ENCODE measurements around the gene PRR36.

Gene PRR36

GRCh38 chr19:7921302-7921966 is 47.2 kb upstream of the PRR36 start:
- H3K4me3 ChIP-seq: peak overlapping the region; percentile 72 to 85
- intact Hi-C loops (cut with DNase I; ENCODE audit: low total_unique reads): no loop called here

GRCh38 chr19:7920519-7921301 is 46.5 kb upstream of the PRR36 start:
- peaks cover 0 to 40% of the 10 kb centered on the region in 2 donors for H3K27me3 ChIP-seq
- H3K36me3 ChIP-seq: peaks cover 9 to 20% (median 14%) of the 10 kb centered on the region in 3 donors
- intact Hi-C loops (cut with DNase I; ENCODE audit: low total_unique reads): no loop called here
- DNase-seq: peak; percentile 100
- peak overlapping the region; percentile 87 to 88 for H3K27ac ChIP-seq
- peaks cover 4 to 91% (median 81%) of the 10 kb centered on the region in 4 donors for H3K4me1 ChIP-seq
- H3K9me3 ChIP-seq: no peaks in the 10 kb centered on the region
- H3K4me3 ChIP-seq: peak overlapping the region; percentile 72 to 85
- TF ChIP-seq CTCF (IDR thresholded peaks at IDR 0.05): no peak

More at GRCh38 chr19:7921302-7921966, 47.2 kb upstream of the PRR36 start:
- no peak for TF ChIP-seq CTCF (IDR thresholded peaks at IDR 0.05)
- H3K27ac ChIP-seq: peak overlapping the region; percentile 85 to 88
- H3K36me3 ChIP-seq: peaks cover 9 to 20% (median 14%) of the 10 kb centered on the region in 3 donors
- peaks cover 0 to 33% of the 10 kb centered on the region in 2 donors for H3K27me3 ChIP-seq
- H3K4me1 ChIP-seq: peaks cover 4 to 91% (median 79%) of the 10 kb centered on the region in 4 donors
- no peaks in the 10 kb centered on the region for H3K9me3 ChIP-seq
- DNase-seq: no peak

- TF ChIP-seq CTCF (IDR thresholded peaks at IDR 0.05): no peak
- Histone ChIP-seq H3K27me3 (peaks cover 0 to 44% of the 10 kb centered on the region in 2 donors), H3K4me1 (peaks cover 4 to 86% (median 75%) of the 10 kb centered on the region in 4 donors), H3K9me3 (no peaks in the 10 kb centered on the region), H3K27ac (peak within 1 kb of the TSS; percentile 87 to 88), H3K36me3 (peaks cover 9 to 20% (median 14%) of the 10 kb centered on the region in 3 donors), H3K4me3 (peak within 1 kb of the TSS; percentile 72 to 85)
- peak; percentile 94 to 98 for DNase-seq
- intact Hi-C loops (cut with DNase I; ENCODE audit: low total_unique reads): loop anchor here (5.0 kb wide), 1 partner anchor 82 kb away; no protein-coding TSS in a partner anchor
Observed at GRCh38 chr19:7919610-7920518, 45.7 kb upstream of the PRR36 start, which contains the start of gene SNAPC2. TSS of gene SNAPC2 (plus strand) at chr19:7920338. CDS start at chr19:7920367, 29 bp downstream.

GRCh38 chr19:7918615-7919421 is 44.6 kb upstream of the PRR36 start:
- Histone ChIP-seq H3K4me3 (no peak overlapping the region), H3K4me1 (peaks cover 4 to 75% (median 67%) of the 10 kb centered on the region in 4 donors), H3K27ac (no peak overlapping the region), H3K27me3 (peaks cover 0 to 52% of the 10 kb centered on the region in 2 donors), H3K9me3 (no peaks in the 10 kb centered on the region), H3K36me3 (peaks cover 9 to 20% (median 14%) of the 10 kb centered on the region in 3 donors)
- no peak for DNase-seq
- TF ChIP-seq CTCF (IDR thresholded peaks at IDR 0.05): no peak
- intact Hi-C loops (cut with DNase I; ENCODE audit: low total_unique reads): loop anchor here (5.0 kb wide), 1 partner anchor 83 kb away; no protein-coding TSS in a partner anchor
